HUES64 (cell line): Measurements from ENCODE around the gene SUGCT.

Experiments used
- H3K27ac ChIP-seq: 2 replicates; pipeline ENCODE4 v1.7.0; 2013; ENCODE audit warnings: low read depth, low read length, inconsistent platforms
- H3K27me3 ChIP-seq: 2 replicates; pipeline ENCODE4 v1.6.1; 2013; ENCODE audit warnings: mild to moderate bottlenecking, low read length; ENCODE audit not compliant: insufficient read depth
- H3K36me3 ChIP-seq: 2 replicates; pipeline ENCODE4 v1.6.1; 2013; ENCODE audit warnings: mild to moderate bottlenecking, low read length; ENCODE audit not compliant: insufficient read depth
- H3K4me1 ChIP-seq: 2 replicates; pipeline ENCODE4 v1.6.1; 2013; ENCODE audit warnings: mild to moderate bottlenecking, low read length, moderate library complexity; ENCODE audit not compliant: insufficient read depth
- H3K4me3 ChIP-seq: 2 replicates; pipeline ENCODE4 v1.5.1; 2013; ENCODE audit warnings: mild to moderate bottlenecking, low read length, moderate library complexity
- H3K9ac ChIP-seq: 2 replicates; pipeline ENCODE4 v1.6.1; 2013; ENCODE audit warnings: mild to moderate bottlenecking, low read depth, low read length
- H3K9me3 ChIP-seq: 2 replicates; pipeline ENCODE4 v1.6.1; 2013; ENCODE audit warnings: low read depth, low read length; ENCODE audit not compliant: insufficient read depth
- WGBS: fragments of 150-250, 120-280 bp; methylation state at CpG from one replicate; pipeline ENCODE4 v1.1.7; 2013; ENCODE audit warnings: missing lambda C conversion rate; 5-methylcytosine and 5-hydroxymethylcytosine counted together

SUGCT gene

DNA sequence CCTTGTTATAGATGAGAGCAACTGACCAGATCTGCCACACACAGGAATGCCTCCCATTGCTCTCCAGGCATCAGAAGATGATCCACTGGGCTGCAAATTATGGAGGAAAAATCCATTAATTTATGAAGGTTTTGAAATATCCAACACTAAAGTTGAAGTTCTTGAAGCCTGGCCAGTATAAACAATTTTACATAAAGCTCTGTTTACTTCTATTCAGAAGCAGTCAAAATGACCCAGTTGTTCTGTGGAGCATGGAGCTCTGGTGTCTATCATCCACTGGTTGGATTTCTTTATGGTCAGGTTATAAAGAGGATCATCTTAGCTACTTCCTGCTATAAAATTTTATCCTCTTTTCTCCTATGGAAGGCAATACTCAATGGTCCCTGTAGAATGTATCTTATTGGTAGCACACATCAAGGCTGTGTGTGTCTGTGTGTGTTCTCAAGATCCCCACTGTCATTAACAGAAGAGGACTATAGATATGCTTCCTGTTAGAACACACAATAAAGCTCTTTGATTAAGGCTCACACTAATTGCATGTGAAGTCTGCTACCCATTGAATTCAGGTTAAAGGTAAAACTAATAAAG, 747.4 kb downstream of the SUGCT start:
- Histone ChIP-seq H3K9me3 (no peaks in the 10 kb centered on the region), H3K27me3 (no peaks in the 10 kb centered on the region), H3K36me3 (no peaks in the 10 kb centered on the region), H3K4me1 (no peaks in the 10 kb centered on the region), H3K4me3 (no peak overlapping the region), H3K9ac (no peak overlapping the region), H3K27ac (no peak overlapping the region)

GRCh38 chr7:40883826-40884225, 749.0 kb downstream of the SUGCT start:
- no peak overlapping the region for H3K9ac ChIP-seq
- H3K27ac ChIP-seq, result no peak overlapping the region
- no peaks in the 10 kb centered on the region for H3K4me1 ChIP-seq
- no peaks in the 10 kb centered on the region for H3K9me3 ChIP-seq
- H3K4me3 ChIP-seq, result no peak overlapping the region
- no peaks in the 10 kb centered on the region for H3K27me3 ChIP-seq
- no peaks in the 10 kb centered on the region for H3K36me3 ChIP-seq

DNA sequence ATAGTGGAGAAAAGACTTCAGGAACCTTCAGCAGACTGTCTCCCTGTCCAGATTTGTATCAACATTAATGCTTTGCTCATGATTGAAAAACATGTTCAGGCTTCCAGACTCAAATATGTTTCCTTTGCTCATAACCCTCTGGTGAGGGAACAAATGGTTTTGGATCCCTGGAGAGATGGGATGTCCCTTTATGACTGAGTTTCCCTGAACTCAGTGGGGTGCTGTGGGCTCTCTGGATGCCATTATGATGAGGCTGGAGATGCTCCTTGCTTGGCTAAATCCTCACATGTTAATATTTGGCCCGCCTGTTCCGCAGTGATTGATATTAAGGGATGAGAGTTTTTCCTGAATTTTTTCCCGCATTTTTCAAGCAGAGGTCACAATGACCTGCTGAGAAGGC, 749.4 kb downstream of the SUGCT start:
- Histone ChIP-seq H3K36me3 (no peaks in the 10 kb centered on the region), H3K9ac (no peak overlapping the region), H3K27ac (no peak overlapping the region), H3K4me1 (no peaks in the 10 kb centered on the region), H3K27me3 (no peaks in the 10 kb centered on the region), H3K4me3 (no peak overlapping the region), H3K9me3 (no peaks in the 10 kb centered on the region)
- 93% methylated on average over 3 of the region's 3 CpGs for whole genome bisulfite sequencing

DNA sequence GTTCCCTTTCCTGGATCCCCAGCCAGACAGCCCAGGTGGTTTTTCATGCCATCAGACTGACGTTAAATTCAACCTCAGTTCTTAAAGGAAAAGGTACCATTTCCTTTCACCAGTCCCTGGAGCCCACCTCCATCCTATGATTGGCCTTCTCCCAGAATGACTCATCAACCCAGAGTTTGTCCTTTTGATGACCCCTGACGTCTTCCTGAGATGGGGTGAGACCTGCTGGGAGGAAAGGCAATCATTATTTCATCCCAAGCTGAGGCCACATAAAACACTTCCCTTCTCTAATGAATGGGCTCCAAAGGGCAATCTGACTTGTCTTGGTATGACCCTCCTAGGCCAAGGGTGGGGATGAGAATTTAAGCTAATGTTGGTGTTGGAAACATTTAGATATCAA, 750.7 kb downstream of the SUGCT start:
- Histone ChIP-seq H3K4me3 (no peak overlapping the region), H3K36me3 (no peaks in the 10 kb centered on the region), H3K4me1 (no peaks in the 10 kb centered on the region), H3K9ac (no peak overlapping the region), H3K27ac (no peak overlapping the region), H3K9me3 (peaks cover 3% of the 10 kb centered on the region; the same call in 1 of the 2 replicates), H3K27me3 (no peaks in the 10 kb centered on the region)
- 69% methylated on average over 2 of the region's 2 CpGs for WGBS

GRCh38 chr7:40887099-40887498, 752.3 kb downstream of the SUGCT start:
- peaks cover 5% of the 10 kb centered on the region; the same call in 1 of the 2 replicates for H3K9me3 ChIP-seq
- H3K27me3 ChIP-seq, result no peaks in the 10 kb centered on the region

DNA sequence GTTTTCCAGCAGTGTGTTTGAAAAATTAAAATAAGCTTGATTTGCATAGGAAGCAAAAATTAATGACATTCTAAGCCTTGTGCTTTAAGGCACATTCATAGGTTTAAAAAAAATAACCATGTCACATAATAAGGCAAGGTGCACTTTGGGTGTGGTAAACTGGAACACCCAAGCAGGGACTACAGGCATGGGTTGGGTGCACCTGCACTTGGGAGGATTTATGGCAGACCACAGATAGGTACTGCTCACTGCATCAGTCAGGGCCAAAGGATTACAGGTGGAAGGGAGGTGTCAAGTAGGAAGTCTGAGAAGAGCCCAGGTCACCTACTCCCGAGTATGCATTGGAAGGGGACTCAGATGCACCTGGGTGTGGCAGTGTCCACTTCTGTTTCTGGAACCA, 753.7 kb downstream of the SUGCT start:
- H3K4me1 ChIP-seq, result no peaks in the 10 kb centered on the region
- peaks cover 5% of the 10 kb centered on the region; the same call in 1 of the 2 replicates for H3K9me3 ChIP-seq
- H3K36me3 ChIP-seq, result no peaks in the 10 kb centered on the region
- H3K4me3 ChIP-seq, result no peak overlapping the region
- 85% methylated on average over 1 of the region's 1 CpG for WGBS
- no peaks in the 10 kb centered on the region for H3K27me3 ChIP-seq
- H3K27ac ChIP-seq, result no peak overlapping the region
- no peak overlapping the region for H3K9ac ChIP-seq

More at GRCh38 chr7:40887099-40887498, 752.3 kb downstream of the SUGCT start:
- Histone ChIP-seq H3K9ac (no peak overlapping the region), H3K27ac (no peak overlapping the region), H3K36me3 (no peaks in the 10 kb centered on the region), H3K4me3 (no peak overlapping the region), H3K4me1 (no peaks in the 10 kb centered on the region)

DNA sequence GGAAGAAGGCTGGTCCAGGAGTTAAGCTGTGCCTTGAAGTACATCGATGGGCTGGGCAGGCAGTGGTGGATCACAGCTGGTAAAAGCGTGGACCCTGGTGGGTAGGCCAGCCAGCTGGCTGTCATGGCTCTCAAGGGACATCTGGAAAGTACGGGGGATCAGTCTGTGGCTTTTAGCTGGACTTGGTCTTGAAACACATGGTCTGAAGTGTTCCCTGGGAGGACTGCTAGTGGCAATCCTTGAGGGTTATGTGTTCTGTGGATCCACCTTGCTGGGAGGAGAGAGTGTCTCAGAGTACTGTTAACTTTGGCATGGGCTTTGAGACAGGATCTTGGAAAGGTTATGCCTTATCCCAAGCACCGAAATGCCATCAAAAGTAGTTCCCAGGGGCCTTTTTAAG, 754.3 kb downstream of the SUGCT start:
- Histone ChIP-seq H3K27me3 (no peaks in the 10 kb centered on the region), H3K9ac (no peak overlapping the region), H3K27ac (no peak overlapping the region), H3K36me3 (no peaks in the 10 kb centered on the region), H3K4me3 (no peak overlapping the region), H3K4me1 (no peaks in the 10 kb centered on the region), H3K9me3 (peaks cover 5% of the 10 kb centered on the region; the same call in 1 of the 2 replicates)
- 92% methylated on average over 4 of the region's 4 CpGs for WGBS

DNA sequence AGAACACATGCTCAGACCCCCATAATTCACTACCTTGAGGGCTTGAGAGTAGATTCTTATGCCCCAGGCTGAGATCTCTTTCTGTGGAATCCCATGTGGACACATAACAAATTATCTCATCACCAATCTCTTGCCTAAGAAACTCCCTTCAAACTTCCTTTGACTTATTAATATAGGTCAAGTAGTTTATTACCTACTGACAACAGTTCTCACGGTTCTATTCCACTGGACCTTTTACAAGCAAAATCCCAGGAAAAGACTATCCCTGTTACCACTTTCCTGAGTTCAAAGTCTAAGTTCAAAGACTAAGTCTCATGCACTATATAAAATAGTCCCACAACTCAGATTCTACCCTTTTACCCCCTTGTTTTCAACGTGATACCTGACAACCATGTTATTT, 754.7 kb downstream of the SUGCT start:
- no peak overlapping the region for H3K27ac ChIP-seq
- no peak overlapping the region for H3K4me3 ChIP-seq
- H3K9me3 ChIP-seq, result peaks cover 5% of the 10 kb centered on the region; the same call in 1 of the 2 replicates
- no peaks in the 10 kb centered on the region for H3K27me3 ChIP-seq
- no peak overlapping the region for H3K9ac ChIP-seq
- WGBS, result 97% methylated on average over 2 of the region's 2 CpGs
- no peaks in the 10 kb centered on the region for H3K4me1 ChIP-seq
- no peaks in the 10 kb centered on the region for H3K36me3 ChIP-seq

DNA sequence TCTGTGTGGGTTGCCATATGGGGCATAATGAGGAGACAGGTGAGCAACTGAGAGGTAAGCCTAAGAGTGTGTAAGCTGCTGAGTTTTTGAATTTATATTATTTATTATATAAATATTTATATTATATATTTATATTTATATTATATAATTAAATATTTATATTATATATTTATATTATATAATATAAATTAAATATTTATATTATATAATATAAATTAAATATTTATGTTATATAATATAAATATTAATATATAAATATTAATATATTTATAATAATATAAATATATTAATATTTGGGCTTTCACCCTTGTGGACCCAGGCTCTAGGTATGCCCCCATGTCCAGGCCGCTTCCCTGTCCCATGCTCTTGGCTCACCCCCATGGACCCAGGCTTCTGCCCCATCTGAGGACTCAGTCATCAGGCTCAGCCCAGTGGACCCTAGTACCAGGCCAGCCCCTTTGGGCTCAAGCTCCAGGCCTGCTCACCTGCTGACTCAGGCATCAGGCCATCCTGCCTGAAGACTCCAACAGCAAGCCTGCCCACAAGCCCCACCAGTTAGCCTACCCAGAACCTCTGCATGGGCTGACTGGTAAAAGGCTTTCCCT, 755.4 kb downstream of the SUGCT start:
- Histone ChIP-seq H3K9me3 (peaks cover 5% of the 10 kb centered on the region; the same call in 1 of the 2 replicates), H3K4me3 (no peak overlapping the region), H3K9ac (no peak overlapping the region), H3K27ac (no peak overlapping the region), H3K27me3 (no peaks in the 10 kb centered on the region), H3K36me3 (no peaks in the 10 kb centered on the region), H3K4me1 (no peaks in the 10 kb centered on the region)
- 93% methylated on average over 1 of the region's 1 CpG for WGBS

DNA sequence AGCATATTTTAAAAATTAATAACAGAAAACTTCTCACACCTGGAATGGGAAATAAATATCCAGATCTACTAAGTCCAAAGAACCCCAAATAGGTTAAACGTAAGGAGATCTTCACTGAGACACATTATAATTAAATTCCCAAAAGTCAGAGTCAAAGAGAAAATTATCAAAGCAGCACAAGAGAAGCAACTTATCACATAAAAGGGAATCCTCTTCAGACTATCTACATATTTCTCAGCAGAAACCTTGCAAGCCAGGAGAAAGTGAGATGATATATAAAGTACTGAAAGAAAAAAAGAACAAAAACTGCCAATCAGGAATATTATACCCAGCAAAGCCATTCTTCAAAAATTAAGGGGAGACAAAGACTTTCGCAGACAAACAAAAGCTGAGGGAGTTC, 756.4 kb downstream of the SUGCT start:
- 93% methylated on average over 2 of the region's 2 CpGs for WGBS

GRCh38 chr7:40899151-40899550, 764.3 kb downstream of the SUGCT start:
- no peaks in the 10 kb centered on the region for H3K27me3 ChIP-seq
- WGBS, result 95% methylated on average over 15 of the region's 15 CpGs
- H3K36me3 ChIP-seq, result no peaks in the 10 kb centered on the region
- H3K4me3 ChIP-seq, result no peak overlapping the region
- no peak overlapping the region for H3K27ac ChIP-seq
- no peak overlapping the region for H3K9ac ChIP-seq
- no peaks in the 10 kb centered on the region for H3K9me3 ChIP-seq
- H3K4me1 ChIP-seq, result no peaks in the 10 kb centered on the region

More for the DNA sequence above, 756.4 kb downstream of the SUGCT start:
- Histone ChIP-seq H3K9me3 (peaks cover 5% of the 10 kb centered on the region; the same call in 1 of the 2 replicates), H3K27ac (no peak overlapping the region), H3K27me3 (no peaks in the 10 kb centered on the region), H3K4me3 (no peak overlapping the region), H3K9ac (no peak overlapping the region), H3K4me1 (no peaks in the 10 kb centered on the region), H3K36me3 (no peaks in the 10 kb centered on the region)
